ENCODE data around the gene APBA1.
"Not testable (repeated sequence)": the region's sequence is repeated elsewhere in the genome, so short reads cannot be mapped to it uniquely, and the experiment has no call there.

APBA1 gene

DNA sequence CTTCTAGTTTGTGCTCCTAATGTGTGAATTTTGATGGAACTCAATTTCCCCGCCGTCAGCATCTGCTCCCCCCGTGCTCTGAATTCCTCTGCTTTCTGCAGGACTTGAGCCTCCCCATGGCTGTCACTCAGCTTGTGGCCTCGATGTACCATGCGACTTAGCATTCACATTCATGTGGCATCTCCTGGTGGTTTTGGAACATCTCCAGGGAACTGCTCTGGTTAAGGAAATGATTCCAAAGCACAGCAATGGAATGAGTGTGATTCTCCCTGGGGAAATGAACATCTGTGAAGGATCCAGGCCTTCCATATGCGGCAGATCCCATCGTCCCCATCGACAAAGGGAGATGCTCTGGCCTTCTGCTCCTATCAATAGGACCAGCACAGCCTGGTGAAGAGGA, 228.2 kb downstream of the APBA1 start:
- DNase-seq (ENCODE audit: low read depth, low spot score) = peak; percentile 94

DNA sequence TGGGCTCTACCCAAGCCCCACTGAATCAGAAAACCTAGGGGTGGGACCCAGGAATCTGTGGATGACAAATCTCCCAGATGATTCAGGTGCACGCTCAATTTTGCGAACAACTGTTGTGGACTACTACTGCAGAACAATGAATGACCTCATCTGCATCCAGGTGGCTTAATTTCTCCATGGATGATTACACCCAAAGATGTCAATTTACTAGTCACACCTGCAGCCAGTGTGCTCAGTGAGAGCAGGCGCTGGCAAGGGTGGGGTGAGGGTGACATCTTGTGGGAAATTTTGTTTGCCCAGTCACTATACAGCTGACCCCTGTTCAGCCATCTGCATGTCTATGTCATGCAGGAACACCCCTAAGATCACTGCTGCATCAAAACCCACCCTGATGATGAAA, 229.0 kb downstream of the APBA1 start:
- no peak for DNase-seq (ENCODE audit: low read depth, low spot score)

DNA sequence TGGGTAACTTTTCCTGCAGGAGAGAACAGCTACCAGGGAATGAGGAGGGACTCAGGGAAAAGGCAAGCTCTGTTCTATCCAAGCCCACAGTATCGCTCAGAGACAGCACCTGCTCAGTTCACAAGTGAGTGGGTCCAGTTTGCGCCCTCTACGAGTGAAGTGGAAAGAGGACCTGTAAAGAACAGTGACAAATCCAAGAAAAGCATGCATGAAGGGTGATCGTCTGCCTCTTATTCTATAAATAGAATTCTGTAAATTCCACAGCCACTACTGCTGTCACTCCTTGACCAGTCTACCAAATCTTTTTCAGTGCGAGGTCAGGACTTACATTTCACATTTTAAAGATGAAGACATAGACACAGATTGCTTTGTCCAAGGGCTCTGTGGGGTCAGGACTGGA, 229.7 kb downstream of the APBA1 start:
- no peak for DNase-seq (ENCODE audit: low read depth, low spot score)

DNA sequence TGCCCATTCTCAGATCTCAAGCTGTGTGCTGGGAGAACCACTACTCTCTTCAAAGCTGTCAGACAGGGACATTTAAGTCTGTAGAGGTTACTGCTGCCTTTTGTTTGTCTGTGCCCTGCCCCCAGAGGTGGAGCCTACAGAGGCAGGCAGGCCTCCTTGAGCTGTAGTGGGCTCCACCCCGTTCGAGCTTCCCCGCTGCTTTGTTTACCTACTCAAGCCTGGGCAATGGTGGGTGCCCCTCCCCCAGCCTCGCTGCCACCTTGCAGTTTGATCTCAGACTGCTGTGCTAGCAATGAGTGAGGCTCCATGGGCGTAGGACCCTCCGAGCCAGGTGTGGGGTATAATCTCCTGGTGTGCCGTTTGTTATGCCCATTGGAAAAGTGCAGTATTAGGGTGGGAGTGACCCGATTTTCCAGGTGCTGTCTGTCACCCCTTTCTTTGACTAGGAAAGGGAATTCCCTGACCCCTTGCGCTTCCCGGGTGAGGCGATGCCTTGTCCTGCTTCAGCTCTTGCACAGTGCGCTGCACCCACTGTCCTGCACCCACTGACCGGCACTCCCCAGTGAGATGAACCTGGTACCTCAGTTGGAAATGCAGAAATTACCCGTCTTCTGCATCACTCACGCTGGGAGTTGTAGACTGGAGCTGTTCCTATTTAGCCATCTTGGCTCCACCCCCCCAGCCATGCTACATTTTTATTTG, 231.8 kb downstream of the APBA1 start:
- DNase-seq (ENCODE audit: low read depth, low spot score) = not testable (repeated sequence)

DNA sequence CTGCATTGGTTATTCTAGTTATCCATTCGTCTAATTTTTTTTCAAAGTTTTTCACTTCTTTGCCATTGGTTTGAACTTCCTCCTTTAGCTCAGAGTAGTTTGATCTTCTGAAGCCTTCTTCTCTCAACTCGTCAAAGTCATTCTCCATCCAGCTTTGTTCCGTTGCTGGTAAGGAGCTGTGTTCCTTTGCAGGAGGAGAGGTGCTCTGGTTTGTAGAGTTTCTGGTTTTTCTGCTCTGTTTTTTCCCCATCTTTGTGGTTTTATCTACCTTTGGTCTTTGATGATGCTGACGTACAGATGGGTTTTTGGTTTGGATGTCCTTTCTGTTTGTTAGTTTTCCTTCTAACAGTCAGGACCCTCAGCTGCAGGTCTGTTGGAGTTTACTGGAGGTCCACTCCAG, 232.5 kb downstream of the APBA1 start:
- DNase-seq (ENCODE audit: low read depth, low spot score) = not testable (repeated sequence)

DNA sequence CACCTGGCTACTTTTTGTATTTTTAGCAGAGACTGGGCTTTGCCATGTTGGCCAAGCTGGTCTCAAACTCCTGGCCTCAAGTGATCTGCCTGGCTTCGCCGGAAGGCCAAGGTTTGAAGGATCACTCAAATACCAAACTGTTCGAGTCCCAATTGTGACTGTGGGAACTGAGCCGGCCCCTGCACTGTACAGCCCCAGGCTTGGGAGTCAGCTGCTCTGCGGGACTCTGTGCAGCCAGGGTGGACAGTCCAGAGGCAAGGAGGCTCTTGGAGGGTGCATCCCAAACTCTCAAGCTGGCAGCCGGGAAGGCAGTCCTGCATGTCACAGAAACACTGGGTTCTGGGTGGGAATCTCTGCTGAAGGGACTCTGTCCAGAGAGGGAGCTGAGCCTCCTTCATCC, 238.2 kb downstream of the APBA1 start:
- DNase-seq (ENCODE audit: low read depth, low spot score) = no peak

DNA sequence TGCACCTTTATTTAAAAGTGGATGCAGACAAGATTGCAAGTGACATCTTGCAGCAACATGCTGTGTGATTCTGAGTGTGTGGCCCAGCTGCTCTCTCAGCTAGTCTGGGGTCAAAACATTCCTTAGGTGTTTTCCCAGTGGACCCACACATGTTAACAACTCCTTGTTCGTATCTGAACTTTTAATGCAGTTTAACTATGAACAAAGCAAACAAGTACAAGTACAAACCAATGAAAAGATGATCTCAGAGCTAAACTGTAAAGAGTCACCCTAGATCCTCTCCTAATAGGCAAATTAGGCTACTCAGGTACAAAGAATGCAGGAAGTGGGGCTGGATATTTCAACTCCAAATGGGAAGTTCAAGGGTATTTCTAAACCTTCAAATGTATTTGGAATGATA, 238.8 kb downstream of the APBA1 start:
- DNase-seq (ENCODE audit: low read depth, low spot score) = peak; percentile 7

DNA sequence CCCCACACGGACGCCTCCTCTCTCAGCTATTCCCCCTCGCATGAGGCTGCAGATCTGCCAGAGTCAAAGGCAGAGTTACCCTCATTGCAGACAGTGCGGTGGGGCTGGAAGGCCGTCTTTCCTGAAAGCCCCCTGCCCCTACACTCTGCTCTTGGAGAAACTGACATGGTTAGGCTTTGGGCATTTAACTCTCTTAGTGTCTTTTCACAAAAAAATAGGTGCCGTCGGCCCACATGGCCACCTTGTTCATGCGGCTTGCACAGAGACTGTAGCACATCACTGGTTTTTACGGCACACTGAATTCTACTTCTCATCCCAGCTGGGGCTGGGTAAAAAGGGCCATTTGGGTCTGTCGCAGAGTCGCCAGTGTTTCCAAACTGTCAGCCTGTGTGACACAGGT, 239.5 kb downstream of the APBA1 start:
- DNase-seq (ENCODE audit: low read depth, low spot score) = no peak

DNA sequence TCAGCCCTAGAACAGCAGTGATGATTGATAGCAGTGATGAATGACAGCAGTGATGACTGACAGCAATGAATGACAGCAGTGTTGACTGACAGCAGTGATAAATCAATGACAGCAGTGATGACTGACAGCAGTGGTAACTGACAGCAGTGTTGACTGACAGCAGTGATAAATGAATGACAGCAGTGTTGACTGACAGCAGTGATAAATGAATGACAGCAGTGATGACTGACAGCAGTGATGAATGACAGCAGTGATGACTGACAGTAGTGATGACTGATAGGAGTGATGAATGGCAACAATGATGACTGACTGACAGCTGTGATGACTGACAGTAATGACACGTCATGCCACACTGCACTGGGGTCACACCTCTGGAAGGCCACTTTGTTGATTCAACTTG, 240.4 kb downstream of the APBA1 start:
- peak; percentile 29 for DNase-seq (ENCODE audit: low read depth, low spot score)

DNA sequence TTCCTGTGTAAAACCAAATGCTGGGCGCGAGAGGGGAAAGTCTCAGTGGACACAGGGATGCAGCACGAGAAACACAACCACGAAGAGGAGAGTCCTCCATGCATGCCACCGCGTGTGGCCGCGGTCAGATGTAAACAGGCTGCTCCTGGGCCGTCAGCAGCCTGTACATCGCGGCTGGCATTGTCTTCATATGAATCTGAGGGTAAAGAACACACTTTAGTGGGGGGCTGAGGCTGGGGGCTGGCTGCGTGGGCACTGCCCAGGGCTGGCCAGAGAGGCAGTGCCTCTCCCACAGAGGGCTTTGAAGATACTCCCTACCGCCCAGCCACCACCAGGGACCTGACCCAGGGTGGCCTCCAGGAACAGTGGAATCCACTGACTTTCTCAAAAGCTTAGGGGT, 241.0 kb downstream of the APBA1 start:
- DNase-seq (ENCODE audit: low read depth, low spot score) = no peak

DNA sequence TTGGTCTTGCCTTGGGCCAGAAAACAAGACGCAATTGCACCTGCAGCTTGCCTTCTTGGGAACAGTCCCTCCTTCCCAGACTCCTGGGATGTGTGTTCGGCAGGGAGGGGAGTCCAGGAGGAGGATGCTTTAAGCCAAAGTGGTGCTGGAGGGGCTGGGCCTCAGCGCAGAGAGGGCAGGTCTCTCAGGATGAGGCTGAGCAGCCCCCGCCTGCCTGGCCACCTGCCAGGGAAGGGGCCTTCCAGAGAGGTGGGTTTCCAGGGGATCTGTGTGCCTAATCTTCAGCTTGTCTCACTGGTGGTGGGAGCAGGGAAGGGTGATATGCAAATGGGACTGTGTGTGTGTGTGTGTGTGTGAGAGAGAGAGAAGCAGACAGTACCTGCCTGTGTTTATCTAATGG, 242.0 kb downstream of the APBA1 start:
- DNase-seq (ENCODE audit: low read depth, low spot score) = no peak

DNA sequence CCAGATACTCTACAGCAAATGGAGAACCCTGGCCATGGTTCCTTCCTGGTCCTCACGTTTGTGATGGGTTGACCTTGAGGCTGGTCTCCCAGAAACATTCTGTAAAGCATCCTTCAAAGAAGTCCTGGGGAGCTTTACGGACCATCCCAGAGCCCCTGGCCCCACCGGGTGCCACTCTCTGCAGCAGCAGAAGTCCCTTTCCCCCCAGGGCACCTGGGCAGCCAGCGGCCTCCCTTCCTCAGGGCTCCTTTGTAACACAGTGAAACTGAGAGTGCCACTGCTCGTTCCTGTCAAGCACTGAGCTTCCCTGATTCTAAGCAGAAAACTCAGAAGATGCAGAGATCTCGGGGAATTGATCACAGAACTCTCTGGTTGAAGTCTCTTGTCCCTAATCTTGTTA, 242.9 kb downstream of the APBA1 start:
- DNase-seq (ENCODE audit: low read depth, low spot score) = no peak

DNA sequence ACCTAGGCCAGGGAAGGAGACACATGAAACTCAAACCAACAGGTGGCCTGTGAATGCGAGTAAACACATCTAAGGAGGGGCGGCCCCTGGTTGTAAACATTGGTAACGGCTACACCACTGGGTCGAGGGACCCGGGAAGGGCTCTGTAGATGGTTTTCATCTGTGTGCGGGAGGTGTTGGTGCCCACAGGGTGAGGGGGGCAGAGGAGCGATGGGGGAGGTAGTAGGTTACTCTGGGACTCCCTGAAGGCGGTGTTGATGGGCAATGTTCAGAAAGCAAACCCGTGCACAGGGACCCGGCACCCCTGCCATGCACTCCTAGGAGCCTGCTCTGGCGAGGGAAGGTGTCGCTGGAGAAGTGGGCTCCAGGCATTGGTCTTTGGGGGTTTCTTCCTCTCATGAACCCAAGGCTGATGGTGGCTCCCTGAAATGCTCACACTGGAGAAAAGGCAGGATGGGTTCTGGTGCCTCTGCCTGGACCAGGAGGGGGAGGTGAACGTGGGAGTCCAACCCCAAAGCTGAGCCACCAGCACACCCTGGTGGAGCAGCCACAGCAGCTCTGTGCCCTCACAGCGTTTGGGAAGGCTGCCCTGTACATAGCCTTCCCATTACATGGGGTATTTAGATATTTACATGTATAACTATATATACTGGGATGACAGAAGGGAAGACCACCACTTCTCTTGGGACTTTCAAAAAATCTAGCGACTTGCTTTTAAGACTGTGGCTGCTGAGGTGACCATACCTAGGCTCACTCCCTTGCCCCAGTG, 244.0 kb downstream of the APBA1 start:
- DNase-seq (ENCODE audit: low read depth, low spot score) = no peak

DNA sequence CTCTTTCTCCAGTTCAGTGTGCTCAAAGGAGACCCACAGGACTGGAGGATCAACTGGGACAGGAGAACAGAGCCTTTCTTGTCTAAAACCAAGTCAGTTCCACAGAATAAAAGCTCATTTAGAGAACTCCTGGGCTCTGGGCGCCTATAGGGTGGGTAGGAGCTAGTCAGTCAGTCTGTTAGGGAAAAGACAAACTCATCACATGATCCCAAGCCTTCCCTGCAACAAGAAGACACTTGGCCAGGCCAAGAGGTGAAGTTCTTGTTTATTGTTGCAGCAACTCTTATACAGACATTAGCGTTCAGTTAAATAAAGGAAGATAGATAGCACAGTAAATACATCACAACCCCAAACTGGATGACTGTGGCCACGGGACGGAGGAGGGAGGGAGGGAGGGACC, 244.9 kb downstream of the APBA1 start:
- no peak for DNase-seq (ENCODE audit: low read depth, low spot score)

DNA sequence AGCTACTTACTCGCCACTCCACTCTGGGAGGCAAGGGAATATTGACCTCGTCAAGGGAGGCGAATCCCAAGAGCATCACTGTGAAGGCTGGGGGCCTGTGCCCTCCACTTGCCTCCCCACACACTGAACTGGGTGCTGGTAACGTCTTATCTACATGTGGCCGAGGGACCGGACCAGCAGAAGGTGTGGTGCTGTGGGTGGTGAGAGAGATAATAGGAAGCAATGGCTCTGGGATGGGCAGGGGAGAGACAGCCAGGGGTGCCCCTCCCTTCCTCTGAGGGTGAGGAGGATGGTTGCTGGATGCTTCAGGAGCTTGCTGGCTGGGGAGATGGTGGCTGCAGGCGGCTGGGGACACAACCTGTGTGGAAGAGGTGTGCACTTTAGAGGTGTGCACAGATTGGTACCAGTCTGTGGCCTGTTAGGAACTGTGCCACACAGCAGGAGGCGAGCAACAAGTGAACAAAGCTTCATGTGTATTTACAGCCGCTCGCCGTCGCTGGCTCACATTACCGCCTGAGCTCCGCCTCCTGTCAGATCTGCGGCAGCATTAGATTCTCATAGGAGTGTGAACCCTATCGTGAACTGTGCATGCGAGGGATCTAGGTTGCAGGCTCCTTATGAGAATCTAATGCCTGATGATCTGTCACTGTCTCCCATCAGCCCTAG, 246.9 kb downstream of the APBA1 start:
- DNase-seq (ENCODE audit: low read depth, low spot score) = no peak

DNA sequence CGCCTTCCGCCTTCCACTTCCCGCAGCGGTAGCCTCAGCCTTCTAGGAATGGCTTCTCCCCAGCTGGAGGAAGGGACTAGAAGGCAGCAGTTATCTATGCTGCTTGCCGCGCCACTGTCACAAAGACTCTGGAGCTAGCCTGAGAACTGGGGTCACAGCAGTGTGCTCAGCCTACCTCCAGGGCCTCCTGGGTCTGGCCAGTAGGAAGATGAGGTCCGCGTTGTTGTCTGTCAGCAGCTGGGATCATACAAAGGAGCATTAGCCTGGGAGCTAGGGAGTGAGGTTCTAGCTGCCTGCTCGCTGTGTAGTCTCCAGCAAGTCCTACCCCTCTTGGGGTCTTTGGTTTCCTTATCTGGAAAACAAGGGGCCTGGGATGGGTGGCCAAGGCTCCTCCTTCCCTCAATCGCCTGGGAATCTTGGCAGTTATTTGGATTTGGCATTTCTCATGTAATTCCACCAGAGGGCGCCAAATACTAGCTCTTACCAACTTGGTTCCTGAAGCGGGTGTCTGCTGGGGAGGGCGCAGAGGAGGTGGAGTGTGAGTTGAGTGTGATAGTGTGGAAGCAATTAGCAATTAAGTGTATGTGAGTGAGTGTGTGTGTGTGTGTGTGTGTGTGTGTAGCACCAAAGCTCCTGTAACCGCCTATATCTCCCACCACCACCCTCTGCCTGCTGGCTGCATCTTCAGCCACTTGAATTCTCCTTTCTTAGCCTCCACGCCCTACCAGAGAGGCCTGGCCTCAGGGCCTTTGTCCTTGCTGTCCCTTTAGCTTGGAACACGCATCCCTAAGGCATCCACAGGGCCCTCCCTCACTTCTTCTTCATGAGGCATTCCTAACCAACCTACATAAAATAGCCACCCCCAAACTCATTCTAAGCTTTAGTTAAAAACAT, 250.0 kb downstream of the APBA1 start:
- DNase-seq (ENCODE audit: low read depth, low spot score) = peak; percentile 82

DNA sequence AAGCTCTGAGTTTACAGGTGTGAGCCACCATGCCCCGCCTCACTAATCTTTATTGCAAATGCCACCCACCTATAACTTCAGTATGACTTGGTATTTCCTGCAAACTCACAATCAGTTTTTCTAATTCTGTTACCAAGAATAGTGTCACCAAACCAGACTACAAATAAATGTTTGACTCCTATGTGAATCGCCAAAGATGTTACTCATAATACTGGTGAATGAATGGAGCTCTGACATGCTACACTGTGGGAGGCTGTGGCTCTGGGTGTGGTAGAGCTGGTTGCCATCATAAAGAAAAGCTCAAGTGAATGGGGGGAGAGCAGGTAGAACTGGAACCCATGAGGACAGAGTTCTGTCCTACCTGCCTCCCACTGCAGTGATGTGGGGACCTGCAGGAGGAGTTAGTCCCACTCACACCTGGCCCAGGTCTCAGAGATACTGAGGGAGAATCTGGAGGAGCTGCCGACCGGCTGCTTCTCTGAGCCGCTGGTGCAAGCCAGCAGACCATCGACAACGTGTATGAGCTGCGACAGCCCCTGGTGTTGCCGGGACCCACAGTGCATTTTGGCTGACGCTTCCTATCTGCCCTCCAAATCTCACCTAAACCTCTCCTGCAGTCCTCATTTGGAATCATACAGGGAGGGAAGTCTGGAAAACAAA, 251.4 kb downstream of the APBA1 start:
- no peak for DNase-seq (ENCODE audit: low read depth, low spot score)

DNA sequence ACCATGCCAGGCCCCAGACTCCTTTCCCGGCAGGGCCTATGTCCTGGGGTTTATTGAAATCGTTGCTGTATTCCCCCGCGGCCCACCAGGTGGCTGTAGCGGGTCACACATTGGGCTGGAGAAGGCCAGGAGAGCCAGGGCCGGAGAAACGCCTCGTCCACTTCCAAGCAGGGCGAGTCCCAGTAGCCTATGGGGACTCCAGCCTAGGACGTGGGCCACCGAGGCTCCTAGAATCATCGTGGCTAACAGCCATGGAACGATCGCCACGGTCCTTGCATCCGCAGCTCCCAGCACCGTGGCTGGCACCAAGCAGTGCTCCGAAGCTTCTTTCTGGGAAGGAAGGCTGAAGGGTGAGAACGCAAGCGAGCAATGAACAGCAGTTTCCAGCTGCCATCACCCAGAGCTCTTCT, 259.4 kb downstream of the APBA1 start:
- peak; percentile 82 for DNase-seq (ENCODE audit: low read depth, low spot score)

DNA sequence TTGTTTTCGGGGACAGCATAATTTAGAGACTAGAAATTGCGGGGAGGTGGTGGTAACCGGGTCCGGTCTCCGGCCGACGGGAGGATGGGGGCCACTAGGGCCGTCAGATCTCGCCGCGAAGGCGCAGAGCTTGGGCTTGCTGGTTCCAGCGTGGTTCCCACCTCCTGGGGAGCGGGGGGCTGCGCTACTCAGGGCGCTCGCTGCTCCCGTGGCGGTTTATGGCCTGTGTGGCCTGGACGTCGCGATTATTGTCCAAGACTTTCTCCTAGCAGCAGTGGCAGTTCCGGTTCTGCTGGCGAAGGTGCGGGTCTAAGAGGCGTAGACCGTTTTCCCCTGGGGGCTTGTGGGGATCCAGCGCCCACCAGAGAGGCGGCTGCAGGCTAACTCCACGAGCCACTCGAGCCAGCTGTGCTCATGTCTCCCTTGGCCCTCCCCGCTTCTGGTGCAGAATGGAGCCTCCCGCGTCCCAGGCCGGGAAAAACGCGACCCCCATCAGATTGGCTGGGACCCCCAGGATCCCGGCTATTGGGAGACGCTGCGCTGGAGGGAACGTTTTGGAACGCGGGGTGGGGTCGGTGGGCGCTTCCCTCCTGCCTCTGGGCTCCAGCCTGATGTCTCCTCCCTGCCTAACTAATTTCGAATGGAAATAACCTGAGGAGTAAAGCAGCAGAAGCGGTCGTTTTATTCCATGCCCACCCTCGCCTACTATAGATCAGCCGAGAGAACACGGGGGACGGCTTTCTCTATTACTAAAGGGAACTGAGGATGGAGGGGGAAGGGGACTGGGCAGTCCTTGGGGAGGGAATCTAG, 260.0 kb downstream of the APBA1 start:
- DNase-seq (ENCODE audit: low read depth, low spot score) = no peak

DNA sequence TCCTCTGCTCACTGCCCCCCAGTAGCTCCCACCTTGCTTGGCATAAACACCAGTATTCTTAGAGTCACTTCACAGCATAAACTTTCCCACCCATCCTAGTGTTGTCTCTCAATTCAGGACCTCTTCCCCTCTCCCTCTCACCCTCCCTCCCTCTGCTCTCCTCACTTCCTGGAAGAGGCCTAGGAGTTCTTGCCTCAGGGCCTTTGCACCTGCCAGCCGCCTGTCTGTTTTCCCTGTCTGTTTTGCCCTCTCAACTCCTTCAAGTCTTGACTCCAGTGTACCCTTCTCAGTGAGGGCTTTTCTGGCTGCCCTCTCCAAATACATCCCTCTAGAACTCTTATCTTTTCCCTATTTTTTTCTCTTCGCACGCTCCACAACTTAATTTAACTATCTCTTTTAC, 260.9 kb downstream of the APBA1 start:
- no peak for DNase-seq (ENCODE audit: low read depth, low spot score)

All from astrocyte of the hippocampus (primary cell).